ENCODE results near the gene GRIK2. TPM values are rescaled to one million over a fixed set of nuclear protein-coding genes. Genes with fewer than 3 reads are reported as not detected.

The GRIK2 gene
- total and polyA plus RNA-seq, 12 donors, result 0.09 to 10.6 (median 1.9) TPM

DNA sequence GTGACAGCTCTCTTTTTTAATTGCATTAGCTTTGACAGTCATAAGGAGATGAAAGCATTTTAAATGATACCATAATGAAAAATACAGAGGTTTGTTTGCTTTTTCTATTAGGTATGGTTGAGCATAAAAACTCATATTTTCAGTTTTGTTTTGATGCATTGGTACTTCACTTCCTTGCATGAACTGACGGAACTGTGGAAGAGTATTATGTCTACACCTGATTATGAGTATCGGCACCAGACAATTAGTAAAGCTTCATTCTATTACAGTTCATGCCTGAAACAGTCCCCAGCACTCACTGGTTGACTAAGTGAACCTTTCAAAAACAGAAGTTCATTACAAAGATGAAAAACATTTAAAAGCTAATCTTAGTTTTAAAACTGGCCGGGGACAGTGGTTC lies 593.0 kb downstream of the GRIK2 start:
- DNase-seq, result no peak
- no peaks in the 10 kb centered on the region for H3K36me3 ChIP-seq (replicated peaks in 1 of 2)
- H3K27me3 ChIP-seq, result no peaks in the 10 kb centered on the region
- no peaks in the 10 kb centered on the region for H3K9me3 ChIP-seq (replicated peaks in 1 of 3)
- intact Hi-C loops (cut with DNase I), result no loop called here
- H3K4me3 ChIP-seq, result no peak overlapping the region
- no peak for TF ChIP-seq POLR2A (IDR thresholded peaks at IDR 0.05)
- TF ChIP-seq, protein P1, sequence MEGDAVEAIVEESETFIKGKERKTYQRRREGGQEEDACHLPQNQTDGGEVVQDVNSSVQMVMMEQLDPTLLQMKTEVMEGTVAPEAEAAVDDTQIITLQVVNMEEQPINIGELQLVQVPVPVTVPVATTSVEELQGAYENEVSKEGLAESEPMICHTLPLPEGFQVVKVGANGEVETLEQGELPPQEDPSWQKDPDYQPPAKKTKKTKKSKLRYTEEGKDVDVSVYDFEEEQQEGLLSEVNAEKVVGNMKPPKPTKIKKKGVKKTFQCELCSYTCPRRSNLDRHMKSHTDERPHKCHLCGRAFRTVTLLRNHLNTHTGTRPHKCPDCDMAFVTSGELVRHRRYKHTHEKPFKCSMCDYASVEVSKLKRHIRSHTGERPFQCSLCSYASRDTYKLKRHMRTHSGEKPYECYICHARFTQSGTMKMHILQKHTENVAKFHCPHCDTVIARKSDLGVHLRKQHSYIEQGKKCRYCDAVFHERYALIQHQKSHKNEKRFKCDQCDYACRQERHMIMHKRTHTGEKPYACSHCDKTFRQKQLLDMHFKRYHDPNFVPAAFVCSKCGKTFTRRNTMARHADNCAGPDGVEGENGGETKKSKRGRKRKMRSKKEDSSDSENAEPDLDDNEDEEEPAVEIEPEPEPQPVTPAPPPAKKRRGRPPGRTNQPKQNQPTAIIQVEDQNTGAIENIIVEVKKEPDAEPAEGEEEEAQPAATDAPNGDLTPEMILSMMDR (IDR thresholded peaks at IDR 0.05), result no peak
- H3K4me1 ChIP-seq (replicated peaks in 1 of 2), result no peaks in the 10 kb centered on the region
- H3K27ac ChIP-seq, result no peak overlapping the region
- WGBS, 4 donors, result 79 to 88% (median 86%) methylated on average over 3 of the region's 3 CpGs

DNA sequence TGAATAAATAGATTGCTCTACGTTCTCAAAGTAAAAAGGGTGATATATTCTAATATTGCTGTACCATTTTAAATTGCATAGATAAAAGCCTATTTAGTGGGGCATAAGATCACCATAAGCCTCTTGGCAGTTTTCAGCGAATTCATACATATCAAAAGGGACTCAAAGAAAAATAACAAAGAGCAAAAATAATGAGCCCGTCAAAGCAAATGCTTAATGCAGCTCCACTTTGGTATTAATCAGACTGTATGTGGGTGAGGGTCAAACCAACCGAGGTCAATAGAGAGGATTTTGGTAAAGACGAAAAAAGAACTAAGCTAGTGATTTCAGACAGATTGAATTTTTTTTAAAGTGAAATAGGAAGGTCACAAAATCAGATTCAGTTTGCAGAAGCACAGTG lies 598.8 kb downstream of the GRIK2 start:
- no peaks in the 10 kb centered on the region for H3K36me3 ChIP-seq (replicated peaks in 1 of 2)
- no peaks in the 10 kb centered on the region for H3K27me3 ChIP-seq
- no peak overlapping the region for H3K4me3 ChIP-seq
- no peaks in the 10 kb centered on the region for H3K4me1 ChIP-seq (replicated peaks in 1 of 2)
- H3K27ac ChIP-seq, result no peak overlapping the region
- no peak for DNase-seq
- TF ChIP-seq POLR2A (IDR thresholded peaks at IDR 0.05), result no peak
- TF ChIP-seq, protein P1 (IDR thresholded peaks at IDR 0.05), result no peak
- 30 to 43% (median 37%) methylated on average over 5 of the region's 5 CpGs for WGBS, 4 donors
- no peaks in the 10 kb centered on the region for H3K9me3 ChIP-seq (replicated peaks in 1 of 3)
- intact Hi-C loops (cut with DNase I), result no loop called here

DNA sequence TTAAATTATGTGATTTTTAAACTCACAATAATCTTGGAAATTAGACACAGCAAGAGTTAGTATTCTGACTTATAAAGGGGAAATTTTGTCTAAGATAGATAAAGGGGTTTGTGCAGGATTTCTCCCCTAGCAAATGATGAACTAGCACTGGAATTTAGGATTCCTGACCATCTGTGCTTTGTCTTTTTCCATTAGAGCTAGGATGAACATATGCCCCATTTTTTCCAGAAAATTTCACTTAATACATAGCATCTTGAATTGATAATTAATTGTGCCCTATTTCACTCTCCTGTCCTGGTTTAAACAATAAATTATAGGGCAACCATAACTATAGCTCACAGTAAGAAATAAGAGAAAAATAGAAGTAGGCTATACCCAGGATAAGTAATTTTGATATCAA lies 601.0 kb downstream of the GRIK2 start:
- H3K9me3 ChIP-seq (replicated peaks in 1 of 3), result no peaks in the 10 kb centered on the region
- H3K36me3 ChIP-seq (replicated peaks in 1 of 2), result no peaks in the 10 kb centered on the region
- intact Hi-C loops (cut with DNase I), result no loop called here
- H3K4me1 ChIP-seq (replicated peaks in 1 of 2), result no peaks in the 10 kb centered on the region
- no peak for DNase-seq
- no peak overlapping the region for H3K27ac ChIP-seq
- no peaks in the 10 kb centered on the region for H3K27me3 ChIP-seq
- no peak overlapping the region for H3K4me3 ChIP-seq
- no peak for TF ChIP-seq POLR2A (IDR thresholded peaks at IDR 0.05)
- TF ChIP-seq, protein P1 (IDR thresholded peaks at IDR 0.05), result no peak

DNA sequence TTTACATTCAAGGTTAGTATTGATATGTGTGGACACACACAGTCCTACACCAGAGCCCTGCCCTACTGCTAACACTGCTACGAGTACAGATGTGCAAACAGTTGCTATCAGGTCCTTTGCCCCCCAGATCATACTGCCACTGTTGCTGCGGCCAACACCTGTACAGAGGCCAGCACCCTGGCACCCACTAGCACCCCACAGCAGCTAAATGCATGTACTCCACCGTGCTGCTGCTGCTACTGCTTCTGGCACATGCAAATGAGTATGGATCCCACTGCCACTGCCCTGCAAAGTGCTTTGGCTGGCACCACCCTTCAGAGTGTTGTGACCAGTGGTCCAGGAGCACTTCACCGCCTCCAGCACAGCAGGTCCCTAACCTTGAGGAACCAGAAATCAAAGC lies 621.9 kb downstream of the GRIK2 start:
- H3K27ac ChIP-seq, result no peak overlapping the region
- no peak for DNase-seq
- no peak for TF ChIP-seq POLR2A (IDR thresholded peaks at IDR 0.05)
- TF ChIP-seq, protein P1 (IDR thresholded peaks at IDR 0.05), result no peak
- H3K4me3 ChIP-seq, result no peak overlapping the region
- 67 to 80% (median 77%) methylated on average over 1 to 4 of the region's 4 CpGs for WGBS, 4 donors
- H3K9me3 ChIP-seq (replicated peaks in 1 of 3), result no peaks in the 10 kb centered on the region
- H3K27me3 ChIP-seq, result no peaks in the 10 kb centered on the region
- H3K36me3 ChIP-seq (replicated peaks in 1 of 2), result no peaks in the 10 kb centered on the region
- H3K4me1 ChIP-seq (replicated peaks in 1 of 2), result no peaks in the 10 kb centered on the region
- intact Hi-C loops (cut with DNase I), result no loop called here

Measured in adrenal gland (tissue), 12 donors.